NT2/D1 (cell line): ENCODE measurements around the gene SLX4.

ENCODE experiments used
- SUZ12 ChIP-seq: IDR thresholded peaks from 2 replicates; pipeline ENCODE4 v1.6.1; 2011; ENCODE audit not compliant: insufficient read length, insufficient read depth; ENCODE audit errors: extremely low read depth
- YY1 ChIP-seq: IDR thresholded peaks from 2 replicates; pipeline ENCODE4 v1.6.1; 2011; ENCODE audit not compliant: insufficient read length, insufficient read depth
- ZNF274 ChIP-seq: IDR thresholded peaks from 2 replicates; pipeline ENCODE4 v1.6.1; 2011; ENCODE audit warnings: mild to moderate bottlenecking, low read depth, low read length

DNA sequence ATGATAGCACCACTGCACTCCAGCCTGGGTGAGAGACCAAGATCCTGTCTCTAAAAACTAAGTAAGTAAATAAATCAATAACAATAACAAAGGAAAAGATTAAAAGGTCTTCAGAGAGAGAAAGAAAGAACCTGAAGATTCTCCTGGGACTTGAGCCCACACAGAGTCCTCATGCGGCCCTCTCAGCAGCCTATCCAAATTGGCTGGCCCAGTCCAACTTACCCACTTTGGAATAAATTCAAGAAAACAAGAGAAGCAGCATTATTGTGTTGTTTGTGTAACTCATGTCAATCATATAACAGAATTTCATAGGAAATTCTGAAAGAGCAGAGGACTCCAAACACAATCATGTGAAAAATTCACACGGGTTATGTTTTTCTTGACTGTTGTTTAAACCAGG lies 3.8 kb downstream of the SLX4 start:
- TF ChIP-seq ZNF274 (no peak), YY1 (no peak), SUZ12 (no peak)
